Stomach (tissue), 9 donors: ENCODE results near the gene SEMA4B. TPM values are rescaled to one million over a fixed set of nuclear protein-coding genes. Genes with fewer than 3 reads are reported as not detected.

Source experiments
- DNase-seq, 2 donors: peaks; one replicate each; pipeline versions ENCODE4 v3.0.0 to v3.0.0-alpha.2; 2013 to 2019
- H3K27ac ChIP-seq, 5 donors: fragments of 200-600 bp in 4 of 5; sonication (generic) in 4 of 5; one replicate each; pipeline ENCODE4 v1.5.1; 2013 to 2019; ENCODE audit warnings: mild to moderate bottlenecking in 1 of 5, moderate library complexity in 1 of 5
- H3K27me3 ChIP-seq, 3 donors: fragments of 200-600 bp; sonication (generic); one replicate each; pipeline ENCODE4 v1.5.1; 2017 to 2019; ENCODE audit warnings: mixed run types in 1 of 3
- H3K36me3 ChIP-seq, 4 donors: fragments of 200-600 bp; sonication (generic); 1 replicate in 3 of 4; 2 replicates in 1 of 4; pipeline ENCODE4 v1.5.1; 2016 to 2019
- H3K4me1 ChIP-seq, 4 donors: fragments of 200-600 bp; sonication (generic); one replicate each; pipeline ENCODE4 v1.5.1; 2016 to 2019
- H3K4me3 ChIP-seq, 4 donors: fragments of 200-600 bp; sonication (generic) in 3 of 4; one replicate each; pipeline ENCODE4 v1.5.1; 2016 to 2019; ENCODE audit warnings: mild to moderate bottlenecking in 1 of 4
- H3K9me3 ChIP-seq, 4 donors: fragments of 200-600 bp; sonication (generic); one replicate each; pipeline ENCODE4 v1.5.1; 2016 to 2019
- CTCF ChIP-seq, 7 experiments: fragments of 450-650 bp in 4 of 7; fragments of 200-600 bp in 3 of 7; sonication (generic) in 3 of 7; IDR thresholded peaks; one replicate each; pipeline ENCODE4 v1.5.1; 2016 to 2019; ENCODE audit warnings: antibody characterized with exemption in 7 of 7, control low read depth in 2 of 7, mild to moderate bottlenecking in 1 of 7
- EP300 ChIP-seq: sonication (generic); formaldehyde crosslinking; IDR thresholded peaks from one replicate; pipeline ENCODE4 v1.6.1; 2017; ENCODE audit warnings: antibody characterized with exemption
- POLR2A ChIP-seq, 4 donors: fragments of 450-650 bp; IDR thresholded peaks; one replicate each; pipeline ENCODE4 v1.6.1; 2016; ENCODE audit warnings: antibody characterized with exemption in 4 of 4, control low read depth in 2 of 4, mild to moderate bottlenecking in 1 of 4, moderate library complexity in 1 of 4
- POLR2AphosphoS5 ChIP-seq, 3 donors: sonication (generic); formaldehyde crosslinking; IDR thresholded peaks; one replicate each; pipeline ENCODE4 v1.6.1; 2016; ENCODE audit warnings: antibody characterized with exemption in 3 of 3
- WGBS, 5 donors: extraction: QIAGEN DNeasy Blood & Tissue Kit in 3 of 5; methylation state at CpG; one replicate each; pipeline versions ENCODE4 v1.1.5 to v1.1.7; 2013 to 2018; 5-methylcytosine and 5-hydroxymethylcytosine counted together
- intact Hi-C: fragments of 100-400 bp; cut with DNase I; formaldehyde crosslinking; loops from one replicate; pipeline ENCODE4 v1.15.1; 2023; ENCODE audit warnings: low total_unique reads
- polyA plus RNA-seq, 3 donors: library from polyadenylated mRNA; stranded (reverse); fragments of 200-250 nt; gene quantifications; one replicate each; pipeline ENCODE4 v1.2.3, GENCODE V29; 2013
- total RNA-seq, 5 donors: library from RNA; depleted of rRNA; stranded (reverse); fragments of >200 nt; gene quantifications; one replicate each; pipeline versions ENCODE4 v1.1.0 to v1.2.3, GENCODE V29; 2014 to 2016
- donor health status: healthy with polysubstance abuse.
- donor health status: Bipolar disorder and iron deficiency.
- donor health status: healthy.

SEMA4B gene
- total and polyA plus RNA-seq, 8 donors, result 11.3 to 199 (median 53.2) TPM

GRCh38 chr15:90217671-90218394 lies 16.7 kb downstream of the SEMA4B start:
- H3K4me1 ChIP-seq, result peaks cover 29 to 50% (median 32%) of the 10 kb centered on the region in 4 donors
- no peak for DNase-seq
- intact Hi-C loops, result no loop called here
- TF ChIP-seq POLR2A (IDR thresholded peaks at IDR 0.05) (no peak), EP300 (no peak), CTCF (IDR thresholded peaks at IDR 0.05) (no peak), POLR2AphosphoS5 (IDR thresholded peaks at IDR 0.05) (no peak)
- peaks cover 17 to 57% (median 47%) of the 10 kb centered on the region in 4 donors for H3K36me3 ChIP-seq
- WGBS, 5 donors, result 73 to 94% (median 90%) methylated on average over 8 to 9 of the region's 9 CpGs
- H3K27ac ChIP-seq, result no peak overlapping the region
- no peaks in the 10 kb centered on the region for H3K27me3 ChIP-seq
- no peaks in the 10 kb centered on the region for H3K9me3 ChIP-seq
- no peak overlapping the region for H3K4me3 ChIP-seq

- TF ChIP-seq CTCF (IDR thresholded peaks at IDR 0.05) (peak in 5 of 7 experiments; percentile 44 to 66 (median 59)), POLR2AphosphoS5 (IDR thresholded peaks at IDR 0.05) (no peak), POLR2A (IDR thresholded peaks at IDR 0.05) (no peak), EP300 (no peak)
- intact Hi-C loops, result loop anchor here (5.0 kb wide), 1 partner anchor 67 kb away; no protein-coding TSS in a partner anchor
- Histone ChIP-seq H3K4me1 (peaks cover 16 to 33% (median 21%) of the 10 kb centered on the region in 4 donors), H3K4me3 (no peak overlapping the region), H3K36me3 (peaks cover 31 to 75% (median 64%) of the 10 kb centered on the region in 4 donors), H3K9me3 (no peaks in the 10 kb centered on the region), H3K27ac (peak overlapping the region in 1 of 5 donors; percentile 2), H3K27me3 (no peaks in the 10 kb centered on the region)
- 59 to 89% (median 63%) methylated on average over 6 to 17 of the region's 17 CpGs for WGBS, 5 donors
- DNase-seq, result peak in 1 of 2 donors; percentile 61
Observed at GRCh38 chr15:90219421-90220141, 18.5 kb downstream of the SEMA4B start.

GRCh38 chr15:90221246-90221900 lies 20.2 kb downstream of the SEMA4B start:
- Histone ChIP-seq H3K9me3 (no peaks in the 10 kb centered on the region), H3K4me3 (no peak overlapping the region), H3K4me1 (peaks cover 14 to 28% (median 20%) of the 10 kb centered on the region in 4 donors), H3K27ac (peak overlapping the region in 4 of 5 donors; percentile 46 to 62 (median 58)), H3K27me3 (no peaks in the 10 kb centered on the region), H3K36me3 (peaks cover 49 to 93% (median 82%) of the 10 kb centered on the region in 4 donors)
- intact Hi-C loops, result loop anchor here (5.0 kb wide), 1 partner anchor 69 kb away; no protein-coding TSS in a partner anchor
- WGBS, 5 donors, result 33 to 49% (median 46%) methylated on average over 11 to 14 of the region's 14 CpGs
- TF ChIP-seq POLR2A (IDR thresholded peaks at IDR 0.05) (no peak), CTCF (IDR thresholded peaks at IDR 0.05) (peak in 5 of 7 experiments; percentile 65 to 83 (median 72)), POLR2AphosphoS5 (IDR thresholded peaks at IDR 0.05) (peak in 1 of 3 donors; percentile 64)
- peak; percentile 81 to 92 for DNase-seq

GRCh38 chr15:90222547-90222946 lies 21.4 kb downstream of the SEMA4B start:
- Histone ChIP-seq H3K27me3 (no peaks in the 10 kb centered on the region), H3K4me1 (peaks cover 14 to 28% (median 20%) of the 10 kb centered on the region in 4 donors), H3K27ac (no peak overlapping the region), H3K36me3 (peaks cover 50 to 99% (median 85%) of the 10 kb centered on the region in 4 donors), H3K4me3 (no peak overlapping the region), H3K9me3 (no peaks in the 10 kb centered on the region)
- no peak for DNase-seq
- no peak for TF ChIP-seq CTCF (IDR thresholded peaks at IDR 0.05)
- no peak for TF ChIP-seq EP300
- no peak for TF ChIP-seq POLR2A (IDR thresholded peaks at IDR 0.05)
- TF ChIP-seq POLR2AphosphoS5 (IDR thresholded peaks at IDR 0.05), result no peak
- 71 to 89% (median 80%) methylated on average over 2 of the region's 2 CpGs for WGBS, 5 donors
- intact Hi-C loops, result loop anchor here (5.0 kb wide), 1 partner anchor 70 kb away; no protein-coding TSS in a partner anchor
